ENCODE data around the gene PDCD10.

PDCD10 gene

DNA sequence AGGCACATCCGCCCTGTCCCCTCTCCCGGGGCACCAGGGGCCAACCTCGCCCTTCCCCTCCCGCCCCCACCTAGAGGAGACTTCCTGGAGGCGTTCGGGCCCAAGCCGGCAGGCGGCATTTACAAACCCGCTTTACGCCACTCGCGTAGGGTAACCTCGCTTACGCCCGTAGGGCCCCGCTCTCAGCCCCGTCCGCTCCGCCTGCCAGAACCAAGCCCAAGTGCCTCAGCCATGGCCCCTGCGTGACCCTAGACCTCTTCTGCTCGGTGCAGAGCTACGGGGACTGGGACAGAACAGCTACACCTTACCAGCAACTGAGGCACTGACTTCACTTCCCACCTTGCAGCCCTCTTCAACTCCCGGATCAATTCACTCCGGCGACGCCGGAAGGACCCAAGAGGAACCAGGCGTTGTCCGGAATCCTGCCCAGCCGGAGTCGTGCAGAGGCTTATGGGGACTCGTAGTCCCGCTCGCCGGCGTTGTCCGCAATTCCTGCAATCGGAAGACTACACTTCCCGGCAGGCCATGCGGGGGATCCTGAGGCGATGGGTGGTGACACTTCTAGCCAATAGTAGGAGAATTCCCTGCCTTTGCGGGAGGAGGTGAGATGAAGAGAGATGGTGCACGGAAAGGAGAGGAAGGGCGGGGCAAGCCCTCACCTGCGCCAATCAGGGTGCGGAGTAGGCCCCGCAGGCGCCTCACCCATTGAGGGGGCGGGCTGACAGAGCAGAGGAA, at the start of gene PDCD10:
Gene PDCD10, minus strand, starts transcription at position 395 of the 735 bp plus-strand sequence. CDS start 14,735 bp downstream, outside the sequence.
- DNase-seq (ENCODE audit: low read depth) = peak; percentile 99

DNA sequence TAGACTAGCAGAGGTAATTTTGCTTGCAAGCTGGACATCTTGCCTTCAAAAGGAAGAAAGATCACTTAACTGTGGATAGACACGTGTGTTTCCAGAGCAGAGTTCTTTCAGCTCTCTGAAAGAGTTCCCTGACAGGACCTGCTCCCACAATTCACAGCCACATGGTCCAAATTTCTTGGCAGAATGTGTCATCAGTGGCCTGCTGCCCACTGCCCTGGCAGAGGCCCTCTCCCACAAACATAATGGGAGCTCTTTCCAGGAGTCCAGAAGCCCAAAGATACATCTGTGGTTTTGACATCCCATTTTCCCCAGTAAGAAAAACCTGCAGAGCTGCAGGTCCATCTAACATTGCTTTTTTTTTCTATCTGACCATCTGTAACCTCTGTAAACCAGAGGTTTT, 49.1 kb upstream of the PDCD10 start:
- no peak for DNase-seq (ENCODE audit: low read depth)

DNA sequence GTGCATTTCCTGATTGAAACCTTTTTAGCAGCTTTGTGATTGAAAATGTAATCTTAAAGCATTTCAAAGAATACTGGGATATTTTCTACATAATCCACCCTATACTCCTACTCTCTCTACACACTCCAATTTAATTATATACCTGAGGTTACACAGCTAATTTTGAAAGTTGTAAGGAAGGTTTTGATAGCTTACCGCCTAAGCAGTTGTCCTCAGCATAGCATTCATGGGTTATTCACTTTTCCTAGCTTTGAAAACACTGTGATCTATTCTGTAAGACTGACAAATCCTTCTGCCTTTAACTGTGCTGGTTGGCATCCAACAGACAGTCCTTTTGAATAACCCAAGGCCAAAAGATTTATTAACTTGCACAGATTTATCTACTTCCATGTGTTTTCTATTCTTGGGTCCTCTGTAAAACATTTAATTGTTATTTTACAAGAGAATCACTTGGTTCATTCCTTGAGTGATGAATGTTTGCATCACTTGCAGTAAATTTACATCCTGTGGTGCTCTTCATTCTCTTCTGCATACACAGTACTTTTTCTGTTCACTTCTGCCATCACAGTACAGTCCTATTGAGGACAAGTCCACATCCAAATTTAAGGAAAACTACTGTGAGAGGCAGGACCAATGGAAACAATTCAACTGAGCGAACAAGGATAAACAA, 45.7 kb upstream of the PDCD10 start:
- no peak for DNase-seq (ENCODE audit: low read depth)

DNA sequence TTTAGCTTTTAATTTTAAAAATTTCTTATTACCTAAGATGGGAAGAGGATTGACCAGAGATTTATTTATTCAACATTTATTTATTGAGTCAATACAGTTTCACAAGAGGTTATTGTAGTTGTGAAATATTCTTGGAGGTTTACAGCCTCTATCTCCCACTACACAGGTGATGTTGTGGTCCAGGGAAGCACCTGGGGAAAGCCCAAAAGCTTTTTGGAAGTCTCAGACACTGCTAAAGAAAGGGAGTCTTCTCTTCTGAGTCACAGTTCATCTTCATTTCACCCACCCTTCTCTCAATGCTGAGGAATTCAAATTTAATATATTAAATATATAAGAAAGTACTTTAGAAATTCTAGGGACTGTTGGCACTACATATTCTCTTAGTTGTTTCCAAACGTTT, 42.7 kb upstream of the PDCD10 start:
- no peak for DNase-seq (ENCODE audit: low read depth)

DNA sequence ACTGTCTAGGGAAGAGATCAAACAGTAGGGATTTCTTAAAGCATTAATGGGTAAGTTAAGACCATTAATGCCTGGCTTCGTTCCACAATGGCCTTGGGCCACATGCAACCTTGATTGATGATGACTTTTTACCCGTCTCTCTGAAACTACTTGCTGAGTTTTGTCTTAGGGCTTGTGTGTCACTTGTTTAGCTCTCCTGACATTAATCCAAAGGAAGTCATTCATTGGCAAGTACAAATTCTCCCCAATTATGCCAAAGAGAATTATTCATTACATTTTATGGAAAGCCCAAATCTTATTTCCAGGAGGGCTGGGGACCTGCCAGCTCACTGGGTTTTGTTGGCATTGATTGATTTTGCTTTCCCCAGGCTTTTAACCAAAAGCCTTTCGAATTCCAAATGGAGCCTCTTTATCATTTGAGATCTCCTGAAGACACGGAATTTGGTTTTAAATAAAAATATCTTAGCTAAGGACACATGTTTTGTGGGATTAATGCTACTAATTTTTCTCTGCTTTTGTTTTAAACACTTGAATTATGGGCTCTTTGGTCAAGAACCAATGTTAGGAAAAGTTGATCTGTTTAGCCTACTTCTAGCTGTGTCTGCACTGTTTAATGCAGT, 41.5 kb upstream of the PDCD10 start:
- no peak for DNase-seq (ENCODE audit: low read depth)

DNA sequence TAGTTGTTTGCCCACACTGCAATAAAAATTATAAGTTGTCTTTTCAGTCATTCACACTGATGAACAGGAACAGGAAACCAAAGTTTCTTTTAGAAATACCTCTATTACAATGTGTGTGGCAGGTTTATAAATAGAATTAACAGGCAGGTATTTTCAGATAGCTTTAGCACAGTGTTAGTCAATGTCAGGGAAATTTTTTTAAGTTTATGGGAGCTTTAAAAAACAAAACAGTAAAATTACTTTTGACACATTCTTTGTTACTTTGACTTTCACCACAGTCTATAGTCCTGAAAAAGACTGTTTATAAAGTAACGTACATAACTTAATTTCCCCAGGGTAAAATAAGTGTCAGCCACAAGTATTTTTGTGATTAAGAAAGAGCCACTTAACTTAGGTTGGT, 38.9 kb upstream of the PDCD10 start:
- DNase-seq (ENCODE audit: low read depth) = no peak

DNA sequence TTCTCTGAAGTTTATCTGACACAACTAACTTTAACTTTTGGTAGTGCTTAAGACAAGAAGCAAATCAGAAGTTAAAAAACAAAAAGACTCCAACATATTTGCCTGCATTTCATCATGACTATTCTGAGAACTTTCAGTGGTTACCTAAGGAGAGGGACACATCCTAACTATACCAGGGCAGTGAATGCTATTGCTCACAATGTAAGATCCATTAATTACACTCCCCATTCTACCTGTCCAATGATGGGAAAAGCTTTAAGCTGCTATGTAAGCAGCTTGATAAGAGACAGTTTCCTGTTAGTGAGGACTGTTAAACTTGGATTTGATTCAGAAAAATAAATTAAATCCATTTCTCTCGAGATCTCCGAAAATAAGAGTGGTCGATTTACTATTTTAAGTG, 38.3 kb upstream of the PDCD10 start:
- no peak for DNase-seq (ENCODE audit: low read depth)

DNA sequence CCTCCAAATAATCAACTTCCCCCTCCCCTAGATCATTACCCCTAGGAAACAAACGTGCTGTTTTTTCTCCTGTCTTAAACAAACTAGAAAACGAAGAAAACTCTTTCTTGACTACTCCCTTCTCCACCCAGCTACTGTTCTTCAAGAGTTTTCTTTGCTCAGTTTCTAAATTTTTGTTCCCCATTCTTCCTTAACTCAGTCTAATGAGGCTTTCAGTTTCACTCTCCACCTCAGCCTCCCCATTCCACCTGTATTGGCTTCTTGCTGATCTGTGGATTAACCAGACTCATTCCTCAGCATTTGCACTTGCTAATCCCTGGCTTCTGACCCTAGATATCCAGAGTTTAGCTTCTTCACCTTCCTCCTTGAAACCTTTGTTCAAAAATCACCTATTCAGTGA, 27.6 kb upstream of the PDCD10 start:
- DNase-seq (ENCODE audit: low read depth) = no peak

DNA sequence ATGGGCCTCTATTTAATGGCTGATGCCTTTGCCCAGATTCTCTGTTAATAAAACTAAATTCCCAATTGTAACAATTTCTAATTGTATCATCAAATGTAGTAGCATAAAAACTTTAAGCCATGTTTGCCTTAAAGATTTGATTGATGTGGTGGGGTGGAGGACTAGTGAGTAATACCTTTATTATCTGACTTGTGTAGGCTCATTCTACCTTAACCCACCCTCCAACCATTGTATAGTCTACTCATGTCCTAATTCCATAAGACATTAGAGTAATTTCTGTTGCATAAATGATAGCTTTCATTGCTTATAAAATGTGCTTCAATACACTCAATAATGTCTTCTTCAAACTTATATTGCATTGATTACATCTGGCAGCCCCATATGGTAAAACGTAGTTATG, 26.6 kb upstream of the PDCD10 start:
- no peak for DNase-seq (ENCODE audit: low read depth)

DNA sequence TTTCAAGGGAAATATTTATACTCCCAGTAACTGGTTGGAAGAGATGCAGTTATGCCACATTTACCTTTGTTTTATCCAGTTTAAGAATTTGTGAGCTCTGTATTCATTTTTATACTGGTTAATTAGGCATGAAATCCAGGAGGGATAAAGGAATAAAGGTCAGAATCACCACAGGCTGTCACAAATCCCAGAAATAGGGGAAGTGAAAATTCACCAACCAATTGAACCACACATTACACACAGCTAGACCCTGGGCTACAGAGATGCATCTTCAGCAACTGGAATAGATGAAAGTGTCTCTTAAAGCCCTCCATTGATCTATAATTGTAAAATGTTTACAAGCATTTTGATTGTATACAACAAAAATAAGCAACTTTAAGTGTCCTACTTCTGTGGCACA, 19.4 kb upstream of the PDCD10 start:
- no peak for DNase-seq (ENCODE audit: low read depth)

DNA sequence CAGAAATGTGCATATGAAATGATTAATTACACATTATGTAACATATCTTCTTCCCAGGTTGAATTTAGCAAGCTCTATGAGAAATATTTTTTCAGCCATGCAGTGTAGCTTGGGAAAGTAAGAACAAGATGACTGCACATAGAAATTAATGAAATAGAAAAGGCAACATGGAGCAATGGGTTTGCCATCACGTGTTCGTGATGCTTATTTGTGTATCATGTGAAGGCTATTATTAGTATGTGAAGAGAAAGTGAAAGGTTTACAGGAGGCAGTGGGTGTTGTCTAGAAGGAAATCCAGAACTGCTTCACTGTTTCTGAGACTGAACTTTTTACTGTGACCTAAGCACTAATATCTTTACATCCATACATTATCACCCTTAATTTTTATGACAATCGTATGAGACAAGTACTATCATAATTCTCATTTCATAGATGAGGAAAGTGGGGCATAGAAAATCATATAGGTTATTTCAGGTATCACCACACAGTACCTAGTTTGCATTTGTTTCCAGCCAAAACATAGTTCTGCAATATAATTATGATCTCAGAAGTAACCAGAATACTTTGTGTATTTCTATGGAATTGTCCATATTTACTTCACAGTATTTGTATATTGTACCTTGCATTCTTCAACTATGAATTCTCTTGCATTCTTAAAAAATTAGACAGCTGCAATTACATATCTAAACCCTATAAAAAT, 15.7 kb upstream of the PDCD10 start:
- no peak for DNase-seq (ENCODE audit: low read depth)

DNA sequence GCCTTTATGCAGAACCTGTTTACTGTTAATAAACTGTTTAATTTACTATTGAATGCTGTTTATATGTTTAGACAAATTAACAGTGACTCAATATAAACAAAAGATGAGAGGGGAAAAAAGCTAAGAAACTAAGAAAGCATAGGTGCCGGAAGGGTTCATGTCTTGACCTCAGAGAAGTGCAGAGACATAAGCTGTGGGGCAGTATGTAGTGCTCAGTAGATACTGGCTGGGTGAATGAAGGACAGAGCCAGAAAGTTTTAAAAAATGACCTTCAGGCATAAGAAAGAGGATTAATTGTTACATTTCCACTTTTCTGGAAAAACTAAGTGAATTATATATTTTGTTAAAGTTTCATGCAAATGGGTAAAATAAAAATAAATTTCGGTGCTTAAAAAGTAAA, 15.0 kb upstream of the PDCD10 start:
- DNase-seq (ENCODE audit: low read depth) = no peak

DNA sequence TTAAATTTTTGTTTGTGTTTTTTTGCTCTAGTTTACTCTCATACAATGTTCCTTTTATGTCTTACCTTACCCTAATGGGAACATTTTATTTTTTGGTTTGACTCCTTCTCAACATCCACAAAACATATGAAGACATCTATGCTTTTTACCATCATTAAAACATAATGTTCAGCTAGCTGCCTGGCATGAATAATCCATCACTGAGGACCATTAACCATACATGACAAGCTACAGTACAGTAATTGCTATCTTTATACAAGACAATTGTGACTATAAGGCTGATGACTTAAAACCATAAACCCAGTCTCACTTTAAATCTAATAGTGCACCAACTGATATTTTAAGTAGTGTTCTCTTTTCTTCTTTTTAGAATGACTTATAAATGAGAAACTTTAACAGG, 14.5 kb upstream of the PDCD10 start:
- DNase-seq (ENCODE audit: low read depth) = no peak

DNA sequence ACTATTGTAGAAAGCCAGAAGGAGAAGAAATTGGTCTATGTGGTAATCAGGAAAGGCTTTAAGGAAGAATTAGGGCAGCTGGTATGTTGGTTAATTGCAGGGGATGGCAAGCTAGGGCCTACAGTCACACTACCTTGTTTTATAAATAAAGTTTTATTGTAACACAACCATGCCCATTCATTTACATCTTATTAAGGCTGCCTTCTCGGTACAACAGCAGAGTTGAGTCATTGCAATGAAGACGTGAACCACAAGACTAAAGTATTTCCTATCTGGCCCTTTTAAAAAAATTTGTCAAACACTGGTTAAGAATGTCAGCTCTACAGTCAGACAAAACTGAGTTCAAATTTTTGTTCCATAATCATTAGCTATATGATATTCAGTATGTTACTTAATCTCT, 9.1 kb upstream of the PDCD10 start:
- peak; percentile 11 for DNase-seq (ENCODE audit: low read depth)

DNA sequence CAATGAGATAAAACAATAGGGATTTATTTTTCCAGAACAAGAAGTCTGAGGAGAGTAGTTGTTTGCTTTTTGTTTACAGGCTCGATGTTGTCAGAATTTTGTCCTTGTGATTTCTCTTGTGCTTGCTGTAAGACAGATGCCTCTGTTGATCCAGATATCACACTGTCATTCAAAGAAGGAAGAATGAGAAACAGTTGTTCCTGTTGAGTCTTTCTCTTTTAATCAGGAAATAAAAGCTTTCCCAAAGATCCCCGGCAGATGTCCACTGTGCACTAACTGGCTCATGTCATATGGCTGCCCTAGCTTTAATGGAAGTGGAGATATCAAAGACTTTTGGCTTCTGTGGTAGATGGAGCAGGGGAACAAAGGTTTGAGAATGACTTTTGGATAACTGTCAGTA, 7.6 kb upstream of the PDCD10 start:
- DNase-seq (ENCODE audit: low read depth) = no peak

DNA sequence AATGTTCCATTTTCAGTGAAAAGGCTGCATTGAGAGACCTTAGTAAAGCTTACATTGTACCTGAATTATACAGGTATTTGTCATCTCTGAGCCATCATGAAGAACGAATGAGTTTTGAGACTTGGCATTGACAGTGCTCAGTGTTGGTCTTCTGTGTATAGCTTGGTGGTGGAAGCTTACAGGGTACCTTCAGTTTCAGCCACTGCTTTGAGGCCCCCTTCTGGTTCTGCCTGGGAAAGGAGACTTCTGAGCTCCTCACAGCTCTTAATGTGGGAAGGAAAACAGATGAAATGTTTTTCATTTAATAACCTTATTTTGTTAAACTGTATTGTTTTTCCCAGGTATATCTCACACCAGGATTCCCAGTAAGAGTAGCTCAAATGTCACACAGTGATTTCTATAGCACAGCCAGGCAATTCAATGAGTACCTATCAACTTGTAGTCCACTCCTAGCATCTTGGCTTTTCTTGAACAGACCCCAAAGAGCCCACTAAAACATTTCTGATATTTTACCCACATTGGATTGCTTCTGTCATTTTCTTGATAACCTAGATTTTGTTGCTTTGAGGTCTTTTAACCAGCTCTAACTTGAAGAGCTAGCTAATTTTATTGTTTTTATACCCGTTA, 6.4 kb upstream of the PDCD10 start:
- peak; percentile 42 for DNase-seq (ENCODE audit: low read depth)

DNA sequence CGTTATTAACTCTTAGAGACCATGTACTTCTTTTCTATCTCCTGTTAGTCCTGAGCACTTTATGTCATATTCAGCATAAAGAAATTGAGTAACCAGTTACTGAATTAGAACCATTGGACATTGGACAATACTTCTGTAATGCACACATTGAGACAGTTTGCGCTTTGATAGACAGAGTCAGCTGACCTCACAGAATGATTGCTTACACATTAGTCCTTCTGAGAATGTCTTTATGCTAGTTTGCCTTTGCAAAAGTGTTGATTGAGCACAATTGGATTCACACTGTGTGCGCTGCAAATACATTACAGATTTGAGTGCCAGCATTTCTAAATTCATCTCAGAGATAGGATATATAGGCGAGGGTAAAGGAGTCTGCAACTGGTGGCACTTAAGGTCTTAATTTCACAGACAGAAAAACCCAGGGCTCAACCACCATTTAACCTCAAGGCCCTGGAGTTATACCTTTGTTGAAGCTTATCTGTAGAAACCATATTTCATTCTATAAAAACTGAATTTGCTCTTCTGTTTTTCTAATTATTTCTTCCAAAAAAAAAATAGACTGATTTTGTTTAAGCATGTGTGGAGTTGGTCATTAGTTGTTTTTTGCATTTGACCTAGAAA, 4.6 kb upstream of the PDCD10 start:
- DNase-seq (ENCODE audit: low read depth) = no peak

DNA sequence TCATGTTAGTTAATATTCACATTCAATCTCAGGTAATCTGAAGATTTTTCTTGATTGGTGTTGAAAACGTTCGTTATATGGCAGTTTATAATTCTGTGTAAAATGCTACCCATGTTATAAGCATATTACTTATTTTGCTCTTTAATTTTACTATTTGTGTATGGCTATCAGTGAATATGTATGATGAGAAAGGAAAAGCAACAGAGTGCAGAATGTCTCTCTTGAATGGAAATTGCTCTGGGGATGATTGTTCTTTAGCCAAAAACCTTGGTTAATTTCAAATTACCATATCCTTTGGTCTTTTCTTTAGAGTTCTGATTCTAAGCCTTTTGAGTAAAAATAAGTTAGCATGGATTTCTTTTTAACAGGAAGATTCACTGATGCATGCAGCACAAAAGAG, 3.3 kb upstream of the PDCD10 start:
- DNase-seq (ENCODE audit: low read depth) = no peak

DNA sequence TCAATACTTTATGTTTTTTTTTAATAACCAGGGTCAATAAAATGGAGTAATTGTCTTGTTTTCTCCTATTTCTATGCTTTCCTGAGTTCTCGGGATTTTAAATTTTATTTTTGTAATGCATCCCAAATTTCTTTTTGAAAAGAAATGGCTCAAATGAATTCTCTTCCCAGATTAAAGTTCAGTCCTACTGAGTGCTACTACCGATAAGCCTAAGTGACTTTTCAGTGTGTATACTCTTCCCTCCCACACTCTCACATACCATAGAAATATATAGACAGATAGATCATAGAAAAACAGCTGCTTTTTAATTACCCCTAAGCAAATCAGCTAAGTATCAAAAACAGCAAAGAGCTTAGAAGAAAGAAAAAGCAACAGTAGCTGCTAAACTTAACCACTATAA, 2.3 kb upstream of the PDCD10 start:
- no peak for DNase-seq (ENCODE audit: low read depth)

DNA sequence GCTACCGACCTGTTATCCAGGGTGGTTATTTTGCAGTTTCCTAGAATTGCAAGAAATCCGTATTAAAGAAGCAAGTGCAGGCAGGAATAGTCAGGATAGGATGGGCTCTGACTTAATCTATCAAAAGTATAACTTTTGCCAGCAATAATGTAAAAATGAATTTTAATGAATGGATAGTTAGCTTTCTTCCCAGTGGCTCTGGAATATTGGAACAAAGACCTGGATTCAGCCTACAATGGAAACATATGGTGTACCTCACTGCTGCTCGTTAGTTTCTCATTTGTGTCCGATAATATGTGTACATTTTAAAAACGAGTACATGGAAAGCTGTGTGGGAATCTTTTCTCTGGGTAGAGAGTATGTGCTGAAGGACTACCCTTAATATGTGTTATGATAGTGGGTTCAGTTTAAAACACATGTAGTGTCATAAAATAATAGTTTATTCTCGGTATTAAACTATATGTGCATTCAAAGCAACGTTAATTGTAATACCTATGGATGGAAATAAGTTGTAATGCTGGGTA, 1.6 kb upstream of the PDCD10 start:
- DNase-seq (ENCODE audit: low read depth) = no peak

DNA sequence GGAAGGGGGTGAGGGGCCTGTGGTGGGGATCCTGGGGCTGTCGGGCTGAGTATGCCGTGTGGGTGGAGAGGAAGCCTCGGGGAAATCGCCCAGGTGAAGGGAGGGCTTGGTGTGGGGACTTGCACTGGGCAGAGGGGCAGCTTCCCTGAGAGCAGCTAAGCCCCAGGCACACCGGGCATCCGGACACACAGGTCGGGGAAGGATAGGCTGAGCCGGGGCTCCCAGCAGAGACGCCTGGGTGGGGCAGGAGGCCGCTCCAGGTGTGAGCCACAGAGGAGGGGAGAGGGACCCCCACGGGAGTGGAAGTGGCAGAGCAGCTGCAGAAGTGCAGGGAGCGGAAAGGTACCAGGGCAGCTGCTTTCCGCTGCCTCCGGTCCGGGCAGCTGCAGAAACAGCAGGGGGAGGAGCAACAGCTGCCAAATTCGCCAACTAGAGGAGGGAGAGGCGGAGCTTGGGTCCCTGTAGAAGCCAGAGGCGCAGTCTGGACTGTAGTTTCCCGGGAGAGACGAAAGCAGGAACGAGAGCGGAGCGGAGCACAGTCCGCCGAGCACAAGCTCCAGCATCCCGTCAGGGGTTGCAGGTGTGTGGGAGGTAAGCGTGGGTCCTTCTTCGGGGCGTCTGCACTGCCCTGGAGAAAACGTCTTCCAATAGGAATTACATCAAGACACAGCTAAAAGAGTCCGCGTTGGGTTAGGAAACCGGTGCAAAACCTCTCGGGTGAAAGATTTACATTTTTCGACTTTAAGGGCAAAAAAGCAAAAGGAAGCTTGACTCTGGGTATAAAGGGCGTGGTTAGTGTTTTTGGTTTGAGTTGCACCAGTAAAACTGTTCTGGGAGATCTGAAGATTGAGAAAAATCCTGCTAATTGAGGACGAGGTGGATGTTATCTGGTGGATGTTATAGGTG, 794 bp upstream of the PDCD10 start, which contains the start of gene SERPINI1:
Gene SERPINI1, plus strand, starts transcription at position 489 of the 906 bp plus-strand sequence. CDS start 53,408 bp downstream, outside the sequence.
- peak; percentile 93 for DNase-seq (ENCODE audit: low read depth)
